ENCODE measurements around the gene TBCD.

The TBCD gene

DNA sequence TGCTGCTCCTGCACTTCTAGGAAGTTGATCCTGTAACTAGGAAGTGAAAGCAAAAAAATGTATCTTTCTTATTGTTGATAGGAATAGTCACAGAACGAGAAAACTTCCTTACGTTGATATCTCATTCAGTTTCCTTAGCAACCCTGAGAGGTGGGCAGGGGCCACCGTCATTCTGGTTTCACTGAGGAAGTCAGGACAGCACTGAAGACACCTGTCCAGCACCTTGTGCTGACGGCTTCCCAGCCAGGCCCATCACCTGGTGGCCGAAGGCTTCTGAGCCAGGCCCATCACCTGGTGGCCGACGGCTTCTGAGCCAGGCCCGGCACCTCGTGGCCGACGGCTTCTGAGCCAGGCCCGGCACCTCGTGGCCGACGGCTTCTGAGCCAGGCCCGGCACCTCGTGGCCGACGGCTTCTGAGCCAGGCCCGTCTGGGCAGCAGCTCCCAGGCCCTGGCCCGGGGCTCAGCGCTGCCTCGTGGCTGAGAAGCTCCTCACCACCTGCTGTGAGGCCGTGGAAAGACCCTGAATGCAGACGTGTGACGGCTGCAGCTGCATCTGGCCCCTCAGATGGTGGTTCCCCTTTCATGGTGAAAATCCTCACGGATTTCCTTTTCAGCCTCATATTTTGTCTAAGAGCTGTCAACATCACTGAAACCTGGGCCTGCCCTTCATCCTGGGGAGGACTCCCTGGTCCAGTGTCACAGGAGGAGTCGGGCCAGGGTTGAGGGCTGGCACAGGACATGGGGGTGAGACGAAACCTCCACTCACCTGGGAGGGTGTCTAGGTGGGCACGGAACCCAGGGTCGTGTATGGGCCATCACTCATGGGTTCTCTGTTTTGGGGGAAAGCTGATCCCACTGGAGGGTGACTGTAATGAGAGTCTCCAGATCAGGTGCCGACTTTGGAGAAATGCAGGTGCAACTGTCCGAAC lies 121.0 kb downstream of the TBCD start:
- no peak overlapping the region for H3K27ac ChIP-seq
- no peak for TF ChIP-seq CTCF (conservative IDR thresholded peaks at IDR 0.05)

GRCh38 chr17:82873521-82873920 lies 121.7 kb downstream of the TBCD start:
- H3K27ac ChIP-seq = no peak overlapping the region
- TF ChIP-seq CTCF (conservative IDR thresholded peaks at IDR 0.05) = no peak

GRCh38 chr17:82874011-82874835 lies 122.4 kb downstream of the TBCD start:
- TF ChIP-seq CTCF (conservative IDR thresholded peaks at IDR 0.05) = no peak
- peak overlapping the region; percentile 99 for H3K27ac ChIP-seq

DNA sequence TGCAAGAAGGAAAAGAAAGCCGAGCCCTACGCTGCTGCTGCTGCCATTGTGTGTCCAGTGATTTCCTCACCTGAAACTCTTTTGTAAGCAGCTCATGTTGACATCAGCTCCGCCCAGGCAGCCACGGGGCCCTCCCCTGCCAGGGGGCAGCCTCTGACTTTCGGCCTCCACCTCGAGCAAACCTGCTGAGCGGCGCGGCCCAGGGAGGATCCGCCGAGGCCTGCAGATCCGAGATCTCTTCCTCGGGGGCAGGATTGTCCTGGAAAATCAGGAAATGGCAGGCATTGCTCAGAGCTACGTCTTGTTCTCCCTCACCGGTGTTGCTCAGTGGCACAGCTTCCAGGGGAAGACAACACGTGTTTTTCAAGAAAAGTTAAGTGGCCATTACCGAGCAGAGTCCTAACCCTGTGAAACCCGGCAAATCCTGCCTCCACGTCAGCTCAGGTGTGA lies 123.6 kb downstream of the TBCD start:
- TF ChIP-seq CTCF (conservative IDR thresholded peaks at IDR 0.05) = no peak
- H3K27ac ChIP-seq = peak overlapping the region; percentile 99

GRCh38 chr17:82876149-82876548 lies 124.3 kb downstream of the TBCD start:
- no peak for TF ChIP-seq CTCF (conservative IDR thresholded peaks at IDR 0.05)
- H3K27ac ChIP-seq = peak overlapping the region; percentile 99

GRCh38 chr17:82876602-82877379 lies 124.9 kb downstream of the TBCD start:
- TF ChIP-seq CTCF (conservative IDR thresholded peaks at IDR 0.05) = peak; percentile 79
- H3K27ac ChIP-seq = peak overlapping the region; percentile 99

Data from VCaP (cell line).